ENCODE measurements around the gene GAK.

Gene GAK

DNA sequence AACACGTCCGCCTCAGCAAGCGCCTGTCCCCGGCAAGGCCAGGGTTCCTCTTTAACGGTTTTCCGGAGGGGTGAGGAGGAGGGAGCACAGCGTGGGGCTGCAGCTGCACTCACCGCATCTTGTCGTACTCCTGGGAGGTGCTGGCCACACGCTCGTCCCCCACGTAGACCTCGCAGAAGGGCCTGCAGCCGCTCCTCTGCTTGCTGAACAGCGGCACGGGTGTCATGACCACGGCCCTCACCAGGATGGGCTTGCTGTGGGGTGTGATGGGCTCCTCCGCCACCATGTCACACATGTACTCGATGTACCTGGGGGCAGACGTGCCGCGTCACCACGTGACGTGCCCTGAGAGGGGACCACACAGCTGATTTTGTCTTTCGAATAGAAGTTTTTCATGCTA is 54.6 kb downstream of the GAK start:
- Mint-ChIP-seq H3K36me3 (ENCODE audit: low read depth) (peaks cover 50% of the 10 kb centered on the region), H3K4me1 (peaks cover 28% of the 10 kb centered on the region), H3K27me3 (no peaks in the 10 kb centered on the region), H3K4me3 (no peak overlapping the region), H3K27ac (no peak overlapping the region), H3K9me3 (no peaks in the 10 kb centered on the region)
- no peak for ATAC-seq
- no peak for DNase-seq

DNA sequence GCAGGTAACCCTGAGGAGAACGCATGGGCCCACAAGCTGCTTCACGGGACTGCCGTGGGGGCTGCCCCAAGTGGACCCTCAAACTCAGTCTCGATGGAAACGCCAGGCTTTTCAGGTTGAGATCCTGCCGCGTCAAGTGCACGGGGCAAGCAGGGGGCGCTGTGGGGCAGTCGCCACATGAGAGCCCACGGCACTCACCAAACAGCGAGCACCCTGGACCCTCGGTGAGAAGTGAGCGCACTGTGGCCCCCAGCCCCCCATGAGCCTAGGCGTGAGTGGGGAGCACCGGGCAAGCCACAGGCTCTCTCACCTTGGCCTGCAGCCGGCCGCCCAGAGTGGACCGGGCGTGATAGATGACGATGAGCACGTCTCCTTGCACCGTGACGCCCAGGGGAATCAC is 55.3 kb downstream of the GAK start:
- no peak overlapping the region for H3K27ac Mint-ChIP-seq
- H3K4me1 Mint-ChIP-seq, result peaks cover 28% of the 10 kb centered on the region
- DNase-seq (no peak), ATAC-seq (no peak)
- no peak overlapping the region for H3K4me3 Mint-ChIP-seq
- no peaks in the 10 kb centered on the region for H3K27me3 Mint-ChIP-seq
- no peaks in the 10 kb centered on the region for H3K9me3 Mint-ChIP-seq
- H3K36me3 Mint-ChIP-seq (ENCODE audit: low read depth), result peaks cover 50% of the 10 kb centered on the region

DNA sequence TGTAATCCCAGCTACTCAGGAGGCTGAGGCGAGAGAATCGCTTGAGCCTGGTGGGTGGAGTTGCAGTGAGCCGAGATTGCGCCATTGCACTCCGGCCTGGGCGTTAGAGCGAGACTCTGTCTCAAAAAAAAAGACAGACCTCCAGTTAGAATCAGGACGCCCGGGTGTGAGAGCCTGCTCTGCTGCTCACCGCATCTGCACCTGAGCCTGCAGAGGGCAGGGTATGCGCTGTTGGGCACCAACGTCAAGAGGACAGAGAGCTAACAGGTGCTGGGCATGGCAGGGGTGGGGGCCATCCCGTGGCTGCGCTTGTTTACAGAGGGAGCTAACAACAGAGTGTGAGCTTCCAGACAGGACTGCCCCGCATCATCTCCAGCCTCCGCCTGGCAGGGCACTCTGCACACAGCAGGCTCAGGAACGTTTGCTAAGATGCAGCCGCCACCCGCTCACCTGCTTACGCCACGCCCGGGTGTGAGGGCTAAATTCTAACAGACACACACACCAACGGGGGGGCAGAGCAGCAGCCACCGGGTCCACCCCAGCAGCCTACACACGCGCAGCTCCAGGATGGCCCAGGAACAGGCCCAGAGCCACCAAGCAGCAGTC is 56.2 kb downstream of the GAK start:
- ATAC-seq, result no peak
- Mint-ChIP-seq H3K27ac (no peak overlapping the region), H3K27me3 (no peaks in the 10 kb centered on the region), H3K9me3 (no peaks in the 10 kb centered on the region), H3K4me3 (no peak overlapping the region), H3K36me3 (ENCODE audit: low read depth) (peaks cover 50% of the 10 kb centered on the region), H3K4me1 (peaks cover 28% of the 10 kb centered on the region)
- no peak for DNase-seq

DNA sequence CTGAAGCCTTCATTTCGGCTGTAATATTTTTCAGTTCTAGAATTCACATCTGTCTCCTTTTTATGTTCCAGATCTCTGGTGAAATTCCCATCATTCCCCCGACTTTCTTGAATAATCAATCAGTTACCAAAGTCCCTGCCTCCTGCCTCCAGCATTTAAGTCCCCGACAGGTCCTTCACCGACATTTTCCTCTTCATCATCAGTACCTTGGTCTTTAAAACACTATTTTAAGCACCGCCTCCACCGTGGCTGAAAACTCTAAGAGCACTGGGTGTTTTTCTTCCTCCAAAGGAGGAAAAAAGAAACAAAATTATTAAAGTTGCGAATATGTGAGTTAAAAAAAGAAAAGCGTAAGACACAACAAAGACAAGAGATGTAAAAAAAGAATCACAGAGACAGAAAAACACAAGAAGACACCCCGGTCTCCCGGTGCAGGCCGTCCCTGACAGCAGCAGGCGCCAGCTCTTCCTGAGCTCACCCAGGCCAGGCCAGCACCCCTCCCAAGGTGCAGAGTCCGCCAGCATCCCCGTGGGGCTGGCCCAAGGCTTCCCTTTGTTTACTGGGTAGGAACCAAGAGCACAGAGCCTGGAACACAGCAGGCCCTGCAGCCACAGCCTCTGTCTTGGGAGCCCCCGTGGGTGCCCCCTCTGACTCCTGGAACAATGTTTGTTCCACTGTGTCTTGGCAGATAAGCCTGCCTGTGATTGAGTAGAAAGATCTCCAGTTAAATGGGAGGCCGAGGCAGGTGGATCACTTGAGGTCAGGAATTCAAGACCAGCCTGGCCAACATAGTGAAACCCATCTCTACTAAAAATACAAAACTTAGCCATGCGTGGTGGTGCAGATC is 56.9 kb downstream of the GAK start:
- no peak overlapping the region for H3K27ac Mint-ChIP-seq
- DNase-seq (no peak), ATAC-seq (no peak)
- H3K27me3 Mint-ChIP-seq, result no peaks in the 10 kb centered on the region
- H3K4me3 Mint-ChIP-seq, result no peak overlapping the region
- no peaks in the 10 kb centered on the region for H3K9me3 Mint-ChIP-seq
- H3K4me1 Mint-ChIP-seq, result peaks cover 24% of the 10 kb centered on the region
- peaks cover 51% of the 10 kb centered on the region for H3K36me3 Mint-ChIP-seq (ENCODE audit: low read depth)

DNA sequence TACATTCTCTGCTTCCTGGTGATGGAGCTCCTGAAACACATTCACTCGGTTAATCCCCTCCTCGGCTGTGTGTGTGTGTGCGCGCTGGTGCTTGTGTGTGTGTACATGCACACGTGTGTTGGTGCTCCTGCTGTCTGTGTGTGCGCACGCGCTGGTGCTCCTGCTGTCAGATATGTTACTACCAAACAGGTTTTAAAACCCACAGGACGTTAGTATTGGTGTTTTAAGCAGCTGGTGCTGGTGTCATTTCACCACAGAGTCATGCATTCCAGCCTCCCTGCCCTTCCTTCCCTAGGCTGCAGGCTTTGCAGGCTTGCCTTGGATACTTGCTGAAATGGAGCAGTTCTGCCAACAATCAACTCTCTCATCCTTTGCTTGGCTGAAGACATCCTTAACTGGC is 58.1 kb downstream of the GAK start:
- peaks cover 12% of the 10 kb centered on the region for H3K4me1 Mint-ChIP-seq
- H3K27ac Mint-ChIP-seq, result no peak overlapping the region
- H3K36me3 Mint-ChIP-seq (ENCODE audit: low read depth), result peaks cover 52% of the 10 kb centered on the region
- H3K27me3 Mint-ChIP-seq, result no peaks in the 10 kb centered on the region
- DNase-seq (no peak), ATAC-seq (no peak)
- H3K9me3 Mint-ChIP-seq, result no peaks in the 10 kb centered on the region
- no peak overlapping the region for H3K4me3 Mint-ChIP-seq

DNA sequence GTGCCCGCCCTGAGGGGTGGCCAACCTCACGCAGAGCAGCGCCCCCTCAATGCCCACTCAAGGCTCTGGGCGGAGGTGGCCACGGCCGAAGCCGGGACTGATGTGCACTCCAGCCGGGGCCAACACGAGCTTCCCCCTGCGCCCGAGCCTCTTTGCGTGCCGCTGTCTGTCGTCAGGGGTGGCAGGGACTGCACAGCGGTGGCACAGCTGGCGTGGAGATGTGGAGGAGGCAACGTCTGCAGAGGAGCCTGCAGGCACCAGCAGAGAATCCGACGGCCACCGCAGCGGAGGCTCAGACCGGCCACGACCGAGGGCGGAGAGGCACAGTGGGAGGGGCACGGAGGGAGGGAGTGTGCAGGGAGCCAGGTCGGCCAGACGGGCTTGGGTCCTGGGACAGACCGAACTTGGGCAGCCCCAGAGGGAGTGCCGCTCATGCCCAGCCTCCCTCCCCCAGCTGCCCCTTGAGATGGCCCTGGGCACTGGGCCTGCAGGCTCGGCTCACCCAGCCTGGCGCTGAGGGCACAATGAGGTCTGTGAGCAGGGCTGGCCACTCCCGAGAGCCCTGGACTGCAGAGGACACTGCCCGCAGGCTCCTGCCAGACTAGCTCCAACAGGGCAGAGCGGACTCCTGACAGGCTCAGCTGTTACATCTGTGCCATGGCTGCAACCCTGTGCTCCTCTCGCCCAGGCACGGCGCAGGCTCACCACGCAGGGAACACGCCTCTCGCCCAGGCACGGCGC is 59.7 kb downstream of the GAK start:
- ATAC-seq, result no peak

DNA sequence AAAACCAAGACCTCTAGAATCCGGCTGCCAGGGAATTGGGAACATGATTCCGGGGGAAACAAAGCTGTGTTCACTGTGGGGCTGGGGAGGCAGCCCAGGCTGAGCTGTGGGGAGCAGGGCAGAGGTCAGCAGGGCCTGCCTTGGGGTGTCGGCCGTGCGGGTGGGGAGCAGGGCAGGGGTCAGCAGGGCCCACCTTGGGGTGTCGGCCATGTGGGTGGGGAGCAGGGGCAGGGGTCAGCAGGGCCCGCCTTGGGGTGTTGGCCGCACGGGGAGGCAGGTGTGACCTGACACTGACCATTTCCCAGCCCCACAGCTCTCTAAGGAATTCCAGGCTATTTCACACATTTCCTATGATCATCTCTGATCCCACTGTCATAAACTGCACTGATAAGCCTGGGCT is 60.6 kb downstream of the GAK start:
- H3K27ac Mint-ChIP-seq, result no peak overlapping the region
- peaks cover 37% of the 10 kb centered on the region for H3K36me3 Mint-ChIP-seq (ENCODE audit: low read depth)

More for the DNA sequence above, 59.7 kb downstream of the GAK start:
- Mint-ChIP-seq H3K36me3 (ENCODE audit: low read depth) (peaks cover 43% of the 10 kb centered on the region), H3K27ac (no peak overlapping the region), H3K4me3 (no peak overlapping the region), H3K4me1 (no peaks in the 10 kb centered on the region), H3K9me3 (no peaks in the 10 kb centered on the region), H3K27me3 (no peaks in the 10 kb centered on the region)
- DNase-seq, result no peak

DNA sequence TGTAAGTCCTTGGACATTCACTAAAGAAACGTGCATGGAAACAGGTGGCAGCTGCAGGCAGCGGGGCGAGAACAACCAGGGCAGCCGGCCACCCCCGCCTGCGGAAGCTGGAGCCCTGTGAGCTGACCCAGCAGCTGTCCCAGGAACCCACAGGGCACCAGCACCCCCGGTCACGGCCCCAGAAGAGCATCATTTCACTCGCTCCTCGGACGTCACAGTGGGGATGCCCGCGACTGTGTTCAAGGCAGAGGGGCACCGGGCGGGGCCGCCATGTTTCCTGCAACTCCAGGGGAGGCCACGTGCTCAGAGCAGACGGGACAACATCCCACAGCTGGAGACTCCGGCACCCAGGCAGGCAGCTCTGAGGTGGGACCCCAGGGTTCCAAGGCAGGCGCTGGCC is 61.2 kb downstream of the GAK start:
- no peak for DNase-seq
- Mint-ChIP-seq H3K4me1 (no peaks in the 10 kb centered on the region), H3K36me3 (ENCODE audit: low read depth) (peaks cover 38% of the 10 kb centered on the region), H3K4me3 (no peak overlapping the region), H3K27me3 (no peaks in the 10 kb centered on the region), H3K27ac (no peak overlapping the region), H3K9me3 (no peaks in the 10 kb centered on the region)
- ATAC-seq, result no peak

More for the DNA sequence above, 60.6 kb downstream of the GAK start:
- Mint-ChIP-seq H3K4me3 (no peak overlapping the region), H3K27me3 (no peaks in the 10 kb centered on the region), H3K4me1 (no peaks in the 10 kb centered on the region), H3K9me3 (no peaks in the 10 kb centered on the region)
- DNase-seq (no peak), ATAC-seq (no peak)

DNA sequence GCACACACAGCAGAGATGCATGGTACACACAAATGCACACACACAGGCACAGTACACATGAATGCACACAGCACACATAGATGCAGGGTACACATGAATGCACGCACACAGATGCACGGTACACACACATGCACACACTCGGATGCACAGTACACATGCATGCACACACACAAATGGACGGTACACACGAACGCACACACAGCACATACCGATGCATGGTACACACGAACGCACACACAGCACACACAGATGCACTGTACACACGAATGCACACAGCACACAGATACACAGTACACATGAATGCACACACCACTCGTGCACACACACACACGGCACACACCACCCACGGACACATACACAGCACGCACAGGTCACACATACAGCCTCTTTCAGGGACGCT is 62.3 kb downstream of the GAK start:
- no peak for ATAC-seq
- peaks cover 30% of the 10 kb centered on the region for H3K36me3 Mint-ChIP-seq (ENCODE audit: low read depth)
- no peak for DNase-seq
- no peaks in the 10 kb centered on the region for H3K9me3 Mint-ChIP-seq
- no peak overlapping the region for H3K4me3 Mint-ChIP-seq
- no peaks in the 10 kb centered on the region for H3K4me1 Mint-ChIP-seq
- H3K27ac Mint-ChIP-seq, result no peak overlapping the region
- H3K27me3 Mint-ChIP-seq, result no peaks in the 10 kb centered on the region

DNA sequence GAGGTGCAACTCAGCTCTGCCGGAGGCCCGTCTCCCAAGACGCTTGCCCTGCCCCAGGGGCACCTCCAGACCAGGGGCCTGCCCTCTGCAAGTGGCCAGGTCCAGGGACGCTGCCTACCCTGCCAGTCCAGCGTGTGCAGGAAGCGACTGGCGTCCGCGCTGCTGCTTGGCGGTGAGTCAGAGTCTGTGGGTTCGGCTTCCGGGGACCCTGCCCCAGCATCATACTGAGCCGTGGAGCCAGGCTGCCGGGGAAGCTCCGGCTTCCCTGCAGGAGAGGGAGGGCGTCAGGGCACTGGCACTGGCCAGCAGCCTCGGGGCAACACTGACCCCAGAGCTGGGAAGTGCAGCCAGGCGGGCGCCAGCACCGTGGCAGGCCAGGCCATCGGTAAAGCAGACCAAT is 63.7 kb downstream of the GAK start:
- no peak for DNase-seq
- ATAC-seq, result no peak
- H3K27me3 Mint-ChIP-seq, result no peaks in the 10 kb centered on the region
- H3K4me3 Mint-ChIP-seq, result no peak overlapping the region
- H3K36me3 Mint-ChIP-seq (ENCODE audit: low read depth), result peaks cover 25% of the 10 kb centered on the region
- H3K4me1 Mint-ChIP-seq, result no peaks in the 10 kb centered on the region
- H3K9me3 Mint-ChIP-seq, result no peaks in the 10 kb centered on the region
- H3K27ac Mint-ChIP-seq, result no peak overlapping the region

DNA sequence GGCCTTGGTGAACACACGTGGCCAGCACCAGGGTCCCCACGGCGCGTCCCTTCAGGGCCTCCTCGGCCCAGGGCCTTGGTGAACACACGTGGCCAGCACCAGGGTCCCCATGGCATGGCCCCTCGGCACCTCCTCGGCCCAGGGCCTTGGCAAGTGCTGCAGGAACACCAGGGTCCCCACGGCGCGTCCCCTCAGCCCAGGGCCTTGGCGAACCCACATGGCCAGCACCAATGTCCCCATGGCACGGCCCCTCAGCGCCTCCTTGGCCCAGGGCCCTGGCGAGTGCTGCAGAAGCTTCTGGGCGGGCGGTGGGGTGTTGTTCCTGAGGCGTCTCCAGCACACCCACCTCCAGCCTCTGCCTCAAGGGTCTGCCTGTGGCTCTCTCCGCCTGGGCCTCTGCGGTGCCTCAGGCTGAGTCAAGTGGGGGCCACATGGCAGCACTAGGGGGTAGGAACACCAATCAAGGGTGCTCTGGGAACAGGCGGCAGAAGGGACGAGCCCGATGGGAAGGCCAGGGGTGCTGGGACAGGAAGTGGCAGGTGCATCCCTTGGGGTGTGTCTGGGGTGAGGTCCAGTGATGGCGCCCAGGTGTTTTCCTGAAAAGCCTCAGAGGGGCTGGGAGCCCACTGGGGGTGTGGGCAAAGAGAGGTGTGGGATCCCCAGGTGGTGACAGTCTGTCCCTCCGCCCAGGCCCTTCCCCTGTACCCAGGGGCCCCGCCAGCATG is 64.4 kb downstream of the GAK start:
- H3K27me3 Mint-ChIP-seq, result no peaks in the 10 kb centered on the region
- H3K4me3 Mint-ChIP-seq, result no peak overlapping the region
- H3K9me3 Mint-ChIP-seq, result no peaks in the 10 kb centered on the region
- H3K4me1 Mint-ChIP-seq, result no peaks in the 10 kb centered on the region
- ATAC-seq (no peak), DNase-seq (no peak)
- H3K27ac Mint-ChIP-seq, result no peak overlapping the region
- peaks cover 29% of the 10 kb centered on the region for H3K36me3 Mint-ChIP-seq (ENCODE audit: low read depth)

DNA sequence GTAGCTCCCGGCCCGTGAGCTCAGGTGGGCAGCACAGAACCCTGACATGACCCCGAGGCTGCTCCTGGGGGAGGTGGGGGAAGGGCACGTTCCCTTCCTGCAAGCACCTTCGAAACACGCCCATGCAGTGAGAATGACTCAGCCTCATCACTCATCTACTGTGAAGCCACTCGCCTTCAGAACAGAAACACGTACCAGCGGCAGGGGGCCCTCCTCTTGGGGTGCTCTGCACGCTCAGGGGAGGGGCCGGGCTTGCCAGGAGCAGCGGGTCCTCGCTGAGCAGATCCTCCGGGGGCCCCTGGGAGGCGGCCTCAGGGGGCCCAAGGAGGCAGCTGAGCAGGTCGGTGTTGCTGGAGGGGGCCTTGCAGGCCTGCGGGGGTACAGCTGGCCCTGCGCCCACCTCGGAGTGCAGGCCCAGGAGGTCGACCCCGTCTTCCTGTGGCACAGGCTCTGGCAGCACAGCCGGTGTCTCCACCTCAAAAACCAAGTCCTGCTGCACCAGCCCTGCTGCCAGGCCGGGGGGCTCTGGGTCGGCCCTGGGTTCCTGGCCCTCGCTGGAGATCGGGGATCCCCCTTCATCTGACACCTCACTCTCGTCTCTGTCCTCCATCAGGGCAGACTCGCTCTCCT is 65.2 kb downstream of the GAK start:
- Mint-ChIP-seq H3K27ac (no peak overlapping the region), H3K9me3 (no peaks in the 10 kb centered on the region), H3K27me3 (no peaks in the 10 kb centered on the region), H3K36me3 (ENCODE audit: low read depth) (peaks cover 31% of the 10 kb centered on the region), H3K4me3 (no peak overlapping the region), H3K4me1 (no peaks in the 10 kb centered on the region)
- ATAC-seq (peak; percentile 14), DNase-seq (no peak)

DNA sequence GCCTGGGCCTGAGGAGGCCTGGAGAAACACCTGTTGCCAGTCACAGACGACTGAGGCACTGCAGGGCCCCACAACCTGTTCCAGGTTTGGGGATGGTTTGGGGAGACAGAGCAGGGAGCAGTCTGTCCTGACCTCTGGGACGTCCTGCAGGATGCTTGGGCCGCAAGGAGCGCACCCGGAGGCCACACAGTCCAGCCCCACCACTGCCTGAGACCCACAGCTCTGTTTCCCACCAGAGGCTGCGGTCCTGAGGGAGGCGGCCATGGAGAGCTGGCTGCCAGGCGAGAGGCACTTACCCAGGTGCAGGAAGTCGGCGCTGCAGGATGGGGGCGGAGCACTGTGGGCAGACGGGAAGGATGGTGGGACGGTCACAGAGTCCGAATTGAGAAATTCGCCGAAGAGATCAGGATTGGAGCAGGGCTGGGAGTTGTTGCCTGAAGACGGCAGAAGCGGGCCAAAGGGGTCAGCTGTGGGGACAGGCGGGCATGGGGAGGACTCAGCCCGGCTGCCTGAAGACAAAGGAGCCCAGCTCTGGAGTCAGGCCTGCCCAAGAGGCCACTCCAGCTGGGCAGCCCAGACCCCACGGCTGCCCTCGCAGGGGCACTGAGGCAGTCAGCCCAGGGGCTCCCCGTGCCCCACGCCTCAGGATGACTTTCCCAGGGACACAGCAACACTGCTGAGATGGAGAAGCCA is 65.9 kb downstream of the GAK start:
- ATAC-seq, result no peak
- no peak for DNase-seq
- no peaks in the 10 kb centered on the region for H3K4me1 Mint-ChIP-seq
- no peak overlapping the region for H3K4me3 Mint-ChIP-seq
- no peaks in the 10 kb centered on the region for H3K9me3 Mint-ChIP-seq
- no peak overlapping the region for H3K27ac Mint-ChIP-seq
- peaks cover 35% of the 10 kb centered on the region for H3K36me3 Mint-ChIP-seq (ENCODE audit: low read depth)
- no peaks in the 10 kb centered on the region for H3K27me3 Mint-ChIP-seq

DNA sequence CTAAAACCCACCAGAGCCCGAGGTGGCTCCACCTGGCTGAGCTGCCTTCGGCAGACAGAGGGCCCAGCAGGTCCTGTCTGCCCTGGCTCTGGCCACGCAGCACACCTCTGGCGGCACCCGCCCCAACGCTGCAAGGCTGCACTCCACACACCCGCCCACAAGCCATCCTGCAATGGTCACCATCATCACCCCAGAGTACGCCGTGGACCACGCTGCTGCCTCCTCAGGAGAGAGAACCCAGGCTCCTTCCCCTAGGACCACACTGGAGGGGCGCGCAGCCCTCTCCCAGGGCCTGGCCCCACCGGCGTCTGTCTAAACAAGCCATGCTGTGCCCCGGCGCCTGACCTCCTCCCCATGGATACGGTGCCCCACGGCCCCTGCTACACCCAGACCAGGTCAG is 66.5 kb downstream of the GAK start:
- Mint-ChIP-seq H3K27me3 (no peaks in the 10 kb centered on the region), H3K9me3 (no peaks in the 10 kb centered on the region), H3K4me3 (no peak overlapping the region), H3K27ac (no peak overlapping the region), H3K36me3 (ENCODE audit: low read depth) (peaks cover 36% of the 10 kb centered on the region), H3K4me1 (no peaks in the 10 kb centered on the region)
- ATAC-seq (no peak), DNase-seq (no peak)
